ENCODE measurements around the gene SNAP25. TPM values are rescaled to one million over a fixed set of nuclear protein-coding genes. Genes with fewer than 3 reads are reported as not detected.

SNAP25 gene
- total and polyA plus RNA-seq, 9 of the 15 experiments (the other 6 are each of a cell fraction or from before 2014, with no cell fraction given) = 0.07 TPM; not detected in 8

DNA sequence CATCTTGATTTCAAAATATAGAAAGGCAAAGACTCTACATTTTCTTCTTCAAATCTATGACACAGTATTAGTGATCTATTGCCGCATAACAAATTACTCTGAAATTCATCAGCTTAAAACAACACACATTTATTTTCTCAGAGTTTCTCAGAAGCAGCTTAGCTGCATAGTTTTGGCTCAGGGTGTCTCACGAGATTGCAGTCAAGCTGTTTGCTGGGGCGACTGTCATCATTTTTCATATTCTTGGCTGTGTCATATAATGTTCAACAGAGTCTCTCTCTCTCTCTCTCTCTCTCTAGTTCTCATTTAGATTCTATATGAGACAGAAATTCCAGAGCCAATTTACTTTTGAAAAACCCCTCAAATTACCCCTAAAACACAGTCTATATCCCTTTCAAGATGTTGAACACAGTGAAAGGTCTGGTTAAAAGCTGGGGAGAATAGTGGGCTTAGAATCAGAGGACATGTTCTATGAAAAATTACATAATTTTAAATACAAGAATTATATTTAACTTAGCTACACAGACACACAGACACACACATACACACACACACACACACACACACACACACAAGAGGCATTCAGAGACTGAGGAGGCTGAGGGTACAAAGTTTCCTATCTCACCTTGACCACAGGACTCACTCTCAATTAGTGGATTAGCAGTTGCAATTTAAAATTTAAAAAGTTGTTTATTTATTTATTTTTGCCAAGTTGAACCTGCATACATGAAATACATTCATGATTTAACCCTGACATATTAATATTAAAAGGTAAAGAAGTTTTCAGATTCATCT is 128.7 kb downstream of the SNAP25 start:
- no peak overlapping the region for H3K4me2 ChIP-seq (ENCODE audit: insufficient read depth, low read length)
- in situ Hi-C loops (cut with MboI) = no loop called here

More for the DNA sequence above, 128.7 kb downstream of the SNAP25 start:
- no peaks in the 10 kb centered on the region for H3K36me3 ChIP-seq (ENCODE audit: control insufficient read depth, insufficient read depth, low read length)
- FAIRE-seq (no peak), ATAC-seq (no peak), DNase-seq (ENCODE audit: extremely low read depth in 1 of 4, low spot score in 3 of 4) (no peak)
- H3K79me2 ChIP-seq (ENCODE audit: control insufficient read depth, insufficient read depth, low read length) = no peaks in the 10 kb centered on the region
- no peaks in the 10 kb centered on the region for H3K4me1 ChIP-seq (replicated peaks in 1 of 2; ENCODE audit: control insufficient read depth in 2 of 2, insufficient read depth in 2 of 2, low read length in 2 of 2)
- CTCF ChIA-PET (ENCODE audit: low intra/inter-chr PET ratio) = no interaction called here
- no peaks in the 10 kb centered on the region for H3K9me1 ChIP-seq (ENCODE audit: control insufficient read depth, insufficient read depth, low read length)
- no peak overlapping the region for H3K9ac ChIP-seq (ENCODE audit: insufficient read depth in 1 of 2, low read depth in 2 of 2, low read length in 2 of 2)
- no peaks in the 10 kb centered on the region for H3K9me3 ChIP-seq (replicated peaks; ENCODE audit: control insufficient read depth, insufficient read depth, low read depth, low read length)
- intact Hi-C loops (cut with micrococcal nuclease) = no loop called here
- no peaks in the 10 kb centered on the region for H4K20me1 ChIP-seq (replicated peaks; ENCODE audit: control insufficient read depth, insufficient read depth, low read length)
- H3K4me3 ChIP-seq = no peak overlapping the region
- WGBS (ENCODE audit: insufficient coverage, low coverage, missing lambda C conversion rate) = 0% methylated on average over 3 of the region's 3 CpGs
- H2AFZ ChIP-seq (ENCODE audit: low read depth, low read length) = no peak overlapping the region
- H3K27me3 ChIP-seq (ENCODE audit: control insufficient read depth in 2 of 2, insufficient read depth in 2 of 2, low read length in 2 of 2) = no peaks in the 10 kb centered on the region
- TF ChIP-seq, protein P1, sequence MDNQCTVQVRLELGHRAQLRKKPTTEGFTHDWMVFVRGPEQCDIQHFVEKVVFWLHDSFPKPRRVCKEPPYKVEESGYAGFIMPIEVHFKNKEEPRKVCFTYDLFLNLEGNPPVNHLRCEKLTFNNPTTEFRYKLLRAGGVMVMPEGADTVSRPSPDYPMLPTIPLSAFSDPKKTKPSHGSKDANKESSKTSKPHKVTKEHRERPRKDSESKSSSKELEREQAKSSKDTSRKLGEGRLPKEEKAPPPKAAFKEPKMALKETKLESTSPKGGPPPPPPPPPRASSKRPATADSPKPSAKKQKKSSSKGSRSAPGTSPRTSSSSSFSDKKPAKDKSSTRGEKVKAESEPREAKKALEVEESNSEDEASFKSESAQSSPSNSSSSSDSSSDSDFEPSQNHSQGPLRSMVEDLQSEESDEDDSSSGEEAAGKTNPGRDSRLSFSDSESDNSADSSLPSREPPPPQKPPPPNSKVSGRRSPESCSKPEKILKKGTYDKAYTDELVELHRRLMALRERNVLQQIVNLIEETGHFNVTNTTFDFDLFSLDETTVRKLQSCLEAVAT (IDR thresholded peaks at IDR 0.05) = no peak
- TF ChIP-seq ZNF232 (CRISPR knock-in tag; IDR thresholded peaks at IDR 0.05) = no peak
- TF ChIP-seq, protein P2, sequence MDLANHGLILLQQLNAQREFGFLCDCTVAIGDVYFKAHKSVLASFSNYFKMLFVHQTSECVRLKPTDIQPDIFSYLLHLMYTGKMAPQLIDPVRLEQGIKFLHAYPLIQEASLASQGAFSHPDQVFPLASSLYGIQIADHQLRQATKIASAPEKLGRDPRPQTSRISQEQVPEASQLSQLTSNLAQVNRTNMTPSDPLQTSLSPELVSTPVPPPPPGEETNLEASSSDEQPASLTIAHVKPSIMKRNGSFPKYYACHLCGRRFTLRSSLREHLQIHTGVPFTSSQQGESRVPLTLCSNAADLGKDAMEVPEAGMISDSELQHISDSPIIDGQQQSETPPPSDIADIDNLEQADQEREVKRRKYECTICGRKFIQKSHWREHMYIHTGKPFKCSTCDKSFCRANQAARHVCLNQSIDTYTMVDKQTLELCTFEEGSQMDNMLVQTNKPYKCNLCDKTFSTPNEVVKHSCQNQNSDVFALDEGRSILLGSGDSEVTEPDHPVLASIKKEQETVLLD (IDR thresholded peaks at IDR 0.05) = no peak
- no peak for TF ChIP-seq ARID1B (IDR thresholded peaks at IDR 0.05)
- TF ChIP-seq BRCA1 (IDR thresholded peaks at IDR 0.05) = no peak
- no peak for TF ChIP-seq BRCA1 (CRISPR knock-in tag; IDR thresholded peaks at IDR 0.05)
- no peak for TF ChIP-seq POLR2B (IDR thresholded peaks at IDR 0.05; ENCODE audit: low read depth, partially characterized antibody)
- no peak for TF ChIP-seq GTF2A2 (tag; IDR thresholded peaks at IDR 0.05)
- TF ChIP-seq GTF2E2 (tag; IDR thresholded peaks at IDR 0.05) = no peak
- no peak for TF ChIP-seq PTTG1 (tag; IDR thresholded peaks at IDR 0.05; ENCODE audit: low read depth)
- no peak for TF ChIP-seq HMG20A (CRISPR knock-in tag; conservative IDR thresholded peaks at IDR 0.05)
- TF ChIP-seq ZNF75A (CRISPR knock-in tag; IDR thresholded peaks at IDR 0.05) = no peak
- no peak for TF ChIP-seq ZNF644 (tag; IDR thresholded peaks at IDR 0.05; ENCODE audit: low read depth)
- TF ChIP-seq, protein P3, sequence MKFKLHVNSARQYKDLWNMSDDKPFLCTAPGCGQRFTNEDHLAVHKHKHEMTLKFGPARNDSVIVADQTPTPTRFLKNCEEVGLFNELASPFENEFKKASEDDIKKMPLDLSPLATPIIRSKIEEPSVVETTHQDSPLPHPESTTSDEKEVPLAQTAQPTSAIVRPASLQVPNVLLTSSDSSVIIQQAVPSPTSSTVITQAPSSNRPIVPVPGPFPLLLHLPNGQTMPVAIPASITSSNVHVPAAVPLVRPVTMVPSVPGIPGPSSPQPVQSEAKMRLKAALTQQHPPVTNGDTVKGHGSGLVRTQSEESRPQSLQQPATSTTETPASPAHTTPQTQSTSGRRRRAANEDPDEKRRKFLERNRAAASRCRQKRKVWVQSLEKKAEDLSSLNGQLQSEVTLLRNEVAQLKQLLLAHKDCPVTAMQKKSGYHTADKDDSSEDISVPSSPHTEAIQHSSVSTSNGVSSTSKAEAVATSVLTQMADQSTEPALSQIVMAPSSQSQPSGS (CRISPR knock-in tag; IDR thresholded peaks at IDR 0.05) = no peak
- POLR2A ChIA-PET = no interaction called here
- H3K27ac ChIP-seq (ENCODE audit: extremely low read depth, low read depth, low read length) = no peak overlapping the region
- BruUV-seq (replicated peaks) = no TSS peak
